Ishikawa (cell line): Measurements from ENCODE around the gene INTS13.
A peak's percentile ranks its signal among the peaks of the same experiment; 100 is the strongest.

Source experiments
- CEBPB ChIP-seq: IDR thresholded peaks from 2 replicates; pipeline ENCODE4 v1.6.1; 2012
- CREB1 ChIP-seq: IDR thresholded peaks from 2 replicates; pipeline ENCODE4 v1.6.1; 2012; ENCODE audit warnings: low read depth
- EGR1 ChIP-seq: IDR thresholded peaks from 2 replicates; pipeline ENCODE4 v1.6.1; 2012
- EP300 ChIP-seq: IDR thresholded peaks from 2 replicates; pipeline ENCODE4 v1.6.1; 2012; ENCODE audit warnings: borderline replicate concordance
- FOXM1 ChIP-seq: IDR thresholded peaks from 2 replicates; pipeline ENCODE4 v1.6.1; 2012; ENCODE audit warnings: low read depth, borderline replicate concordance
- NFIC ChIP-seq: IDR thresholded peaks from 2 replicates; pipeline ENCODE4 v1.6.1; 2012
- RAD21 ChIP-seq: IDR thresholded peaks from 2 replicates; pipeline ENCODE4 v1.6.1; 2012; ENCODE audit warnings: low read depth
- REST ChIP-seq: IDR thresholded peaks from 2 replicates; pipeline ENCODE4 v1.6.1; 2012; ENCODE audit warnings: low read depth, mild to moderate bottlenecking
- TAF1 ChIP-seq: IDR thresholded peaks from 2 replicates; pipeline ENCODE4 v1.6.1; 2012; ENCODE audit warnings: low read depth, mild to moderate bottlenecking
- TCF12 ChIP-seq: IDR thresholded peaks from 2 replicates; pipeline ENCODE4 v1.6.1; 2012; ENCODE audit warnings: low read depth
- TEAD4 ChIP-seq: IDR thresholded peaks from 2 replicates; pipeline ENCODE4 v1.6.1; 2012
- USF1 ChIP-seq: IDR thresholded peaks from 2 replicates; pipeline ENCODE4 v1.6.1; 2012
- YY1 ChIP-seq: IDR thresholded peaks from 2 replicates; pipeline ENCODE4 v1.6.1; 2012; ENCODE audit warnings: low read depth
- ZBTB7A ChIP-seq: IDR thresholded peaks from 2 replicates; pipeline ENCODE4 v1.6.1; 2012; ENCODE audit warnings: low read depth
- TF ChIP-seq, protein P1 (sequence below): IDR thresholded peaks from 2 replicates; pipeline ENCODE4 v1.6.1; 2012

Gene INTS13

DNA sequence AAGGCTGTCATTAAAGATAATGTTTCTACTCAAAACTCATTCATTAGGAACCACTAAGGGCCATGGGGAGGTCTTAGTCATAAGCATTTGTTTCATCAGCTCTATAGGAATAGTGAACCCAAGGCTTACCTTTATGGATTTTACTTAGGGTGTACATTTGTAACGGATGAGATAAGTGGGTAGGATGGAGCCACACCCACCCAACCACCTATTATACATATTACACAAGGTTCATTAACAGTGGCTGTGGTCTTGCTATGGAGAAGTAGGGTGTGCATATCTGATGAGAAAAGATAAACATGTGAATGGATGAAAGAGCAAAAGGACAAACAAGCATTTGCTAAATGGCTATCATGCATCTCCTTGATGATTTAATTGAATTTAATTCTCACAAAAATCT lies 65.2 kb downstream of the INTS13 start:
- TF ChIP-seq TCF12 (no peak), FOXM1 (no peak), CREB1 (no peak), ZBTB7A (no peak), CEBPB (no peak), TAF1 (no peak), YY1 (no peak), TEAD4 (no peak), REST (no peak)
- TF ChIP-seq, protein P1, sequence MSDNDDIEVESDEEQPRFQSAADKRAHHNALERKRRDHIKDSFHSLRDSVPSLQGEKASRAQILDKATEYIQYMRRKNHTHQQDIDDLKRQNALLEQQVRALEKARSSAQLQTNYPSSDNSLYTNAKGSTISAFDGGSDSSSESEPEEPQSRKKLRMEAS = no peak

DNA sequence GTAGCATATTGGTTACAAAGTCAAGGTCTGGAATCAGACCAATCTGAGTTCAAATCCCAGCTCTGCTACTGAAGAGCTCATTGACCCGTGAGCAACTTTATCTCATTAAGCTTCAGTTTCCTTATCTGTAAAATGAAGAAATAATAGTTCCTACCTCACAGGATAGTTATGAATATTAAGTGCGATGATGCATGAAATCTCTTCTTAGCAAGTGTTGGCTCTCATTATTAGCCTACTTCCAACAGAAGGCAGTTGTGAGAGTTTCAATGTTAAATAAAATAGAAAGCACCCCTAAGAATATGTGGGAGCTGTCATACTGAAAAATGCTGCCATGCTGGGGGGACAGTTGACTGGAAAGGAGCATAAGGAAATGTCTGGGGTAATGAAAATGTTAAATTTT lies 65.8 kb downstream of the INTS13 start:
- TF ChIP-seq NFIC (no peak), YY1 (no peak), USF1 (no peak), ZBTB7A (no peak), FOXM1 (no peak), RAD21 (no peak), EGR1 (no peak), TEAD4 (no peak), REST (no peak), CREB1 (no peak), TCF12 (no peak), TAF1 (no peak), CEBPB (no peak), EP300 (no peak)
- TF ChIP-seq, protein P1 = no peak

- TF ChIP-seq NFIC (peak; percentile 89), EP300 (peak; percentile 47; the same call in 1 of the 2 replicates), FOXM1 (0 out of 2 replicates have a peak, but pooled peaks have one; percentile 18), TCF12 (peak; percentile 74)
- TF ChIP-seq, protein P1 = no peak
Measured at GRCh38 chr12:26870491-26871419, 67.0 kb downstream of the INTS13 start.

GRCh38 chr12:26869908-26870459 lies 67.8 kb downstream of the INTS13 start:
- no peak for TF ChIP-seq REST
- TF ChIP-seq, protein P1 = no peak

DNA sequence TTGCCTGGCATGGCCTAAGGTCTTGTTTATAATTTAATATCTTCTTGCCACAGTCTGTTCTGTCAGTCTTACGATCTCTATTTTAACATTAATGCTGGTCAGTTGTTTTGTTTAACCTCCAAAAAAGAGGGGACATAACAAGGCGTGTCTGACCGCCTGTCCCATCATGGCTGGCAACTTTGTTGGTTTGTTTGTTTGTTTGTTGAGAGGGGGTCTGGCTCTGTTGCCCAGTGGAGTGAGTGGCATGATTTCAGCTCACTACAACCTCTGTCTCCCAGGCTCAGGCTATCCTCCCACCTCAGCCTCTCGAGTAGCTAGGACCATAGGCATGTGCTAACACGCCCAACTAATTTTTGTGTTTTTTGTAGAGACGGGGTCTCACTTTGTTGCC lies 68.7 kb downstream of the INTS13 start:
- TF ChIP-seq, protein P1 = no peak
- TF ChIP-seq REST = no peak
- no peak for TF ChIP-seq ZBTB7A
- TF ChIP-seq FOXM1 = no peak
- TF ChIP-seq TEAD4 = no peak
